PFSK-1 (cell line): ENCODE data around the gene KDM2A.

Source experiments
- POLR2AphosphoS5 ChIP-seq: IDR thresholded peaks from 2 replicates; pipeline ENCODE4 v1.6.1; 2012; ENCODE audit warnings: low read depth, mild to moderate bottlenecking, control low read depth, low read length, moderate library complexity
- REST ChIP-seq, 2 experiments: IDR thresholded peaks; 2 replicates each; pipeline versions ENCODE4 v1.6.1 to v1.8.0; 2011 to 2012; ENCODE audit warnings: low read depth in 2 of 2, low read length in 2 of 2, control low read depth in 1 of 2, inconsistent platforms in 1 of 2, mild to moderate bottlenecking in 1 of 2, moderate library complexity in 1 of 2; ENCODE audit not compliant: insufficient read depth in 1 of 2
- TAF1 ChIP-seq: IDR thresholded peaks from 2 replicates; pipeline ENCODE4 v1.6.1; 2012; ENCODE audit warnings: low read length, control low read depth, borderline replicate concordance; ENCODE audit not compliant: insufficient read depth

- TF ChIP-seq TAF1 (no peak), POLR2AphosphoS5 (no peak), REST (IDR thresholded peaks at IDR 0.05; ENCODE audit: insufficient read depth in 1 of 2, low read depth in 2 of 2, low read length in 2 of 2) (no peak)
These were observed 166.8 kb downstream of the KDM2A start for GRCh38 chr11:67285541-67286498.
